ENCODE results near the gene USP15.

Gene USP15

GRCh38 chr12:62247281-62248045 lies 12.7 kb upstream of the USP15 start:
- Mint-ChIP-seq H3K27ac (no peak overlapping the region), H3K27me3 (peaks cover 2% of the 10 kb centered on the region)
- ATAC-seq (ENCODE audit: low read depth) = no peak

GRCh38 chr12:62248873-62249272 lies 11.3 kb upstream of the USP15 start:
- H3K4me3 Mint-ChIP-seq = no peak overlapping the region
- peaks cover 5% of the 10 kb centered on the region for H3K36me3 Mint-ChIP-seq
- no peak for ATAC-seq (ENCODE audit: low read depth)
- H3K9me3 Mint-ChIP-seq = no peaks in the 10 kb centered on the region
- H3K27me3 Mint-ChIP-seq = peaks cover 2% of the 10 kb centered on the region
- DNase-seq (ENCODE audit: low spot score in 2 of 2) = no peak
- H3K27ac Mint-ChIP-seq = no peak overlapping the region
- H3K4me1 Mint-ChIP-seq = peaks cover 4% of the 10 kb centered on the region

More at GRCh38 chr12:62247281-62248045, 12.7 kb upstream of the USP15 start:
- DNase-seq (ENCODE audit: low spot score in 2 of 2) = no peak
- Mint-ChIP-seq H3K36me3 (peaks cover 2% of the 10 kb centered on the region), H3K9me3 (no peaks in the 10 kb centered on the region), H3K4me3 (no peak overlapping the region), H3K4me1 (peaks cover 4% of the 10 kb centered on the region)

- Mint-ChIP-seq H3K4me1 (peaks cover 4% of the 10 kb centered on the region), H3K36me3 (peaks cover 5% of the 10 kb centered on the region), H3K27me3 (peaks cover 2% of the 10 kb centered on the region), H3K27ac (no peak overlapping the region), H3K9me3 (no peaks in the 10 kb centered on the region), H3K4me3 (no peak overlapping the region)
- DNase-seq (ENCODE audit: low spot score in 2 of 2) (no peak), ATAC-seq (ENCODE audit: low read depth) (no peak)
Measured at GRCh38 chr12:62249419-62249818, 10.8 kb upstream of the USP15 start.

GRCh38 chr12:62250671-62251608 lies 9.3 kb upstream of the USP15 start:
- Mint-ChIP-seq H3K9me3 (no peaks in the 10 kb centered on the region), H3K36me3 (peaks cover 5% of the 10 kb centered on the region), H3K4me3 (no peak overlapping the region), H3K4me1 (peaks cover 4% of the 10 kb centered on the region), H3K27ac (no peak overlapping the region), H3K27me3 (peaks cover 2% of the 10 kb centered on the region)
- ATAC-seq (ENCODE audit: low read depth) (no peak), DNase-seq (ENCODE audit: low spot score in 2 of 2) (no peak)

GRCh38 chr12:62251609-62251958 lies 8.6 kb upstream of the USP15 start:
- DNase-seq (ENCODE audit: low spot score in 2 of 2) (no peak), ATAC-seq (ENCODE audit: low read depth) (no peak)
- Mint-ChIP-seq H3K9me3 (no peaks in the 10 kb centered on the region), H3K36me3 (peaks cover 5% of the 10 kb centered on the region), H3K4me1 (peaks cover 4% of the 10 kb centered on the region), H3K4me3 (no peak overlapping the region), H3K27ac (no peak overlapping the region), H3K27me3 (peaks cover 2% of the 10 kb centered on the region)

GRCh38 chr12:62252576-62252975 lies 7.6 kb upstream of the USP15 start:
- Mint-ChIP-seq H3K27ac (no peak overlapping the region), H3K4me1 (peaks cover 4% of the 10 kb centered on the region), H3K36me3 (peaks cover 5% of the 10 kb centered on the region), H3K9me3 (no peaks in the 10 kb centered on the region), H3K27me3 (peaks cover 2% of the 10 kb centered on the region), H3K4me3 (no peak overlapping the region)
- DNase-seq (ENCODE audit: low spot score in 2 of 2) (no peak), ATAC-seq (ENCODE audit: low read depth) (no peak)

- Mint-ChIP-seq H3K27me3 (no peaks in the 10 kb centered on the region), H3K9me3 (no peaks in the 10 kb centered on the region), H3K4me3 (no peak overlapping the region), H3K36me3 (peaks cover 3% of the 10 kb centered on the region), H3K4me1 (peaks cover 11% of the 10 kb centered on the region), H3K27ac (no peak overlapping the region)
- ATAC-seq (ENCODE audit: low read depth) (no peak), DNase-seq (ENCODE audit: low spot score in 2 of 2) (no peak)
Measured at GRCh38 chr12:62254967-62255366, 5.2 kb upstream of the USP15 start.

- peaks cover 3% of the 10 kb centered on the region for H3K36me3 Mint-ChIP-seq
- H3K4me1 Mint-ChIP-seq = peaks cover 10% of the 10 kb centered on the region
- no peak overlapping the region for H3K27ac Mint-ChIP-seq
- DNase-seq (ENCODE audit: low spot score in 2 of 2) (no peak), ATAC-seq (ENCODE audit: low read depth) (no peak)
- no peak overlapping the region for H3K4me3 Mint-ChIP-seq
- H3K27me3 Mint-ChIP-seq = no peaks in the 10 kb centered on the region
- H3K9me3 Mint-ChIP-seq = no peaks in the 10 kb centered on the region
Measured at GRCh38 chr12:62256408-62257096, 3.7 kb upstream of the USP15 start.

- Mint-ChIP-seq H3K36me3 (peaks cover under 1% of the 10 kb centered on the region), H3K4me3 (no peak overlapping the region), H3K27me3 (no peaks in the 10 kb centered on the region), H3K27ac (no peak overlapping the region), H3K4me1 (peaks cover 15% of the 10 kb centered on the region), H3K9me3 (no peaks in the 10 kb centered on the region)
- no peak for ATAC-seq (ENCODE audit: low read depth)
- no peak for DNase-seq (ENCODE audit: low spot score in 2 of 2)
Measured at GRCh38 chr12:62258231-62258630, 2.0 kb upstream of the USP15 start.

GRCh38 chr12:62258941-62259630 lies 1.1 kb upstream of the USP15 start:
- DNase-seq (ENCODE audit: low spot score in 2 of 2) (no peak), ATAC-seq (ENCODE audit: low read depth) (peak; percentile 5)
- no peaks in the 10 kb centered on the region for H3K9me3 Mint-ChIP-seq
- peaks cover 18% of the 10 kb centered on the region for H3K4me1 Mint-ChIP-seq
- no peaks in the 10 kb centered on the region for H3K36me3 Mint-ChIP-seq
- no peaks in the 10 kb centered on the region for H3K27me3 Mint-ChIP-seq
- peak overlapping the region; percentile 89 for H3K4me3 Mint-ChIP-seq
- peak overlapping the region; percentile 93 for H3K27ac Mint-ChIP-seq

- Mint-ChIP-seq H3K27ac (peak overlapping the region; percentile 93), H3K9me3 (no peaks in the 10 kb centered on the region), H3K36me3 (peaks cover 1% of the 10 kb centered on the region), H3K4me1 (peaks cover 21% of the 10 kb centered on the region), H3K4me3 (peak overlapping the region; percentile 89), H3K27me3 (no peaks in the 10 kb centered on the region)
- peak; percentile 5 for ATAC-seq (ENCODE audit: low read depth)
- no peak for DNase-seq (ENCODE audit: low spot score in 2 of 2)
Measured at GRCh38 chr12:62259631-62259992, 592 bp upstream of the USP15 start.

GRCh38 chr12:62260733-62261683 lies 804 bp downstream of the USP15 start:
- H3K27ac Mint-ChIP-seq = peak overlapping the region; percentile 93
- peak; percentile 48 for ATAC-seq (ENCODE audit: low read depth)

More at GRCh38 chr12:62260733-62261683, 804 bp downstream of the USP15 start:
- H3K36me3 Mint-ChIP-seq = peaks cover 1% of the 10 kb centered on the region
- DNase-seq (ENCODE audit: low spot score in 2 of 2) = peak in 1 of 2 donors; percentile 69
- no peaks in the 10 kb centered on the region for H3K9me3 Mint-ChIP-seq
- no peaks in the 10 kb centered on the region for H3K27me3 Mint-ChIP-seq
- peaks cover 23% of the 10 kb centered on the region for H3K4me1 Mint-ChIP-seq
- H3K4me3 Mint-ChIP-seq = peak overlapping the region; percentile 89

Measured in memory B cell (primary cell).